DMS153 treated with DMSO at 0.1 percent for 48 hours (cell line): ENCODE measurements around the gene CCDC71L.
"Not testable (repeated sequence)": the region's sequence is repeated elsewhere in the genome, so short reads cannot be mapped to it uniquely, and the experiment has no call there.

Experiments
- DNase-seq: peaks from one replicate; lab custom pipeline; 2025; ENCODE audit not compliant: unreplicated experiment; lab: John Stamatoyannopoulos, UW

The CCDC71L gene

GRCh38 chr7:106660862-106661720 lies at the start of gene CCDC71L:
TSS of gene CCDC71L (minus strand) at chr7:106661158. CDS start at chr7:106660896, 262 bp downstream.
- peak; percentile 83 for DNase-seq

- DNase-seq = not testable (repeated sequence)
These were observed 48.6 kb upstream of the CCDC71L start for GRCh38 chr7:106709604-106710003.

GRCh38 chr7:106704000-106704840 lies 43.3 kb upstream of the CCDC71L start:
- DNase-seq = no peak

- no peak for DNase-seq
These were observed 32.9 kb upstream of the CCDC71L start for GRCh38 chr7:106693677-106694353.

GRCh38 chr7:106692450-106693051 lies 31.6 kb upstream of the CCDC71L start:
- no peak for DNase-seq

- DNase-seq = not testable (repeated sequence)
These were observed 27.2 kb upstream of the CCDC71L start for GRCh38 chr7:106688161-106688560.

DNA sequence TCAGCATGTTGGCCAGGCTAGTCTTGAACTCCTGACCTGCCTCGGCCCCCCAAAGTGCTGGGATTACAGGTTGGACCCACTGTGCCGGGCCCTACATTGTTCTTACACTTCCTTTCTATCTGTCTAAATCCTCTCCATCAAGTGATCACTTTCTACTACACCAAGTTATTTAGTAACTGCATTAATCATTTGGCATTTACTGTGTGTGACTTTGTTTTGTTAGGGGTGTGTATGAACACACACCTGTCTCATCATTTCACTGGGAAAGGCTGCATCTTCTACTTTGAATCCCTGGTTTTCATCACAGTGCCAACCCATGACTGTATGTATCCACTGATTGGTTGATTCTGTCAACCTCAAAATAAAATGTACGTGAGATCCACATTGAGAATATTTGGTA lies 23.0 kb upstream of the CCDC71L start:
- no peak for DNase-seq

- no peak for DNase-seq
These were observed 21.0 kb upstream of the CCDC71L start for GRCh38 chr7:106681815-106682495.

GRCh38 chr7:106679153-106679931 lies 18.4 kb upstream of the CCDC71L start:
- no peak for DNase-seq

DNA sequence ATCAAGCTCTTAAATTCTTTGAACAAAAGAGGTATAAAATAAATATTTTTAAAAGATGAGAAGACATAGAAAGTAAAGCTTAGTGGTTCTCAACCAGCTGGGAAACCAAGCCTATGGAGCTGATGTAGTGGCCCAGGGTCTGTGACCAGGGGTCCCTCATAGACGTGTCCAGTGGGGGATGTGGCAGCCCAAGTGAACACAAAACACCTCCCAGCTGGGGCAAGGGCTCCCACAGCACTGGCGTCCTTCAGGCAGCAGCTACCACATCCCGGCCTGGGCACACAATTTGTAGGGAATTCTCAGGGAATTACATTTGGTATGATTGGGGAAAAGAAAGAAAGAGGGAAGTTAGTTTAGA lies 17.8 kb upstream of the CCDC71L start:
- no peak for DNase-seq

- not testable (repeated sequence) for DNase-seq
These were observed 15.5 kb upstream of the CCDC71L start for GRCh38 chr7:106676506-106676905.

- DNase-seq = not testable (repeated sequence)
These were observed 12.7 kb upstream of the CCDC71L start for GRCh38 chr7:106673688-106674087.

DNA sequence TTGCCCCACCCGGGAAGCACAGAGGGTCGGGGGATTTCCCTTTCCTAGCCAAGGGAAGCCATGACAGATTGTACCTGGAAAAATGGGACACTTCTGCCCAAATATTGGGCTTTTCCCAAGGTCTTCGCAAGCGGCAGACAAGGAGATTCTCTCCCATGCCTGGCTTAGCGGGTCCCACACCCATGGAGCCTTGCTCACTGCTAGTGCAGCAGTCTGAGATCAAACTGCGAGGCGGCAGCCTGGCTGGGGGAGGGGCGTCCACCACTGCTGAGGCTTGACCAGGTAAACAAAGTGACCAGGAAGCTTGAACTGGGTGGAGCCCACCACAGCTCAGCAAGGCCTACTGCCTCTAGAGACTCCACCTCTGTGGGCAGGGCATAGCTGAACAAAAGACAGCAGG lies 11.0 kb upstream of the CCDC71L start:
- not testable (repeated sequence) for DNase-seq

DNA sequence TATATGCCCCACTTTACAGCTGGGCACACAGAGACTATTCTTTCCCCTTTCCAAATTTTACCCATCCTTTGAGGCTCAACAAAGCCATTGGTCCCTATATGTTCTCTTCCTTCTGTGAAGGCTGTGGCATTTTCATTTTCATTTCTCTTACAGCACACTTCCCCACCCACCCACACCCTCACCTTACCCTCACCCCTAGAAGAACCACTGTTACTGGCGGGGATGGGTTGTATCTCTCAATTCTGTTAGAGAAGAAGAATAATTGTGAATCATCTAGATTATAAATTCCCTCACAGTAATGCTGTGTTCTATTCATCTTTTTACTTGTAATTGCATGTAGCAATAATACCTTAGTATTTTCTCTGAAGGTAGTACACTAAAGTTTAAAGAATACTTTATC lies 10.2 kb upstream of the CCDC71L start:
- no peak for DNase-seq

- DNase-seq = no peak
These were observed 8.0 kb upstream of the CCDC71L start for GRCh38 chr7:106668861-106669524.

DNA sequence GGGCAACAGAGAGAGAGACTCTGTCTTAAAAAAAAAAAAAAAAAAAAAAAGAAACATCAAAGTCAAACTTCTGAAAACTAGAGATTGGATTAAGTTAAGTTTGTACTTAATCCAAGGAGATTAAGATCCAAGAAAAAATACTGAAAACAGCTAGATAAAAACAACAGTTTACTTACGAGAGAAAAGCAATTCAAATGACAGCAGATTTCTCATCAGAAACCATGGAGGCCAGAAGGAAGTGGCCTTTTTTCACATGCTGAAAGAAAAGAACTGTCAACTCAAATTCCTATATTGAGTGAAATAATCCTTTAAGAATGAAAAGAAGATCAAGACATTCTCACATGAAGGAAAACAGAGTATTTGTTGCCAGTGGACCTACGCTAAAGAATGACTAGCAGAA lies 5.4 kb upstream of the CCDC71L start:
- DNase-seq = no peak

GRCh38 chr7:106664343-106664742 lies 3.4 kb upstream of the CCDC71L start:
- DNase-seq = no peak

DNA sequence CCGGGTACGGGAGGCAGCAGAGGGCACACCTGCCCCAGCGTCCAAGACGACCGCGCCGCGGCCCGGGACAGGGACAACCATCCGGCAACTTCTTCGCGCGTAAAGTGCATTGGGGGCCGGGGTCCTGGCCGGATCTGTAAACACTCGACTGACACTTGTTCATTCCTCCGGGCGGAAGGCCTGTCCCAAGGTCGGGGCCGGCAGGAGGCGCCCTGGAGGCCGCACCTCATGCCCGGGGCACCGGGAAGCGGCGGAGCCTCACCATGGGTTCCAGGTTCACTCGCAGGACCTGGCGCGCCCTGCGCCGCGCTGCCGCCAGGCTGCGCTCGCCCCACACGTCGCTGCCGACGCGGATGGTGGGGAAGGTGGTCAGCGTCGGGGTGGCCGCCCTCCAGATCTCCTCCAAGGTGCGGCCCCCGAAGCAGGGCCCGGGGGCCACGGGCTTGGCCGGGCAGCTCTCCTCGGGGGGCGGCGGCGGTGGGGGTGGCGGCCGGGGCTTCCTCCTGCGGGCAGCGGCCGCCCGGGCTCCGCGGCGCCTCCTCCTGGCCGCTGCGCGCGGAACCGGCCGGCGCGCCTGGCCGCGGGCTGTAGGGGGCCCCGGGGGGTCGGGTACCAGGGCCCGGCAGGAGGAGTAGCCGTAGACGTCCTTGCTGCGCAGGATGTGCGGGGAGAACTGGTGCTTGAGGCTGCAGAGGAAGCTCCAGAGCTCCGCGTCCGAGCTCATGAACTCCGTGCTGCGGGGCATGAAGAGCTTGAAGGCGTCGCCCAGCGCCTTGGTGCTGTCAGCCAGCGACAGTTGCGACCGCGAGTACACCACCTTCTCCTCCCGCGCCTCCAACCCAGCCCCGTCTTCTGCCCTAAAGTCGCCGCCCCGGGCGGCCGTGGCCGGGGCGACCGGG lies 746 bp downstream of the CCDC71L start:
- DNase-seq = peak; percentile 34
